NCI-H748 treated with DMSO at 0.1 percent for 48 hours (cell line): ENCODE data around the gene ARHGAP4.

Source experiments
- DNase-seq: peaks from one replicate; lab custom pipeline; 2025; lab: John Stamatoyannopoulos, UW

Gene ARHGAP4

GRCh38 chrX:153866302-153867019 lies 59.6 kb downstream of the ARHGAP4 start:
- DNase-seq: no peak

- DNase-seq: no peak
Measured at GRCh38 chrX:153865685-153866084, 60.4 kb downstream of the ARHGAP4 start.

- DNase-seq: no peak
Measured at GRCh38 chrX:153865321-153865580, 60.8 kb downstream of the ARHGAP4 start.

GRCh38 chrX:153864561-153865320 lies 61.3 kb downstream of the ARHGAP4 start:
- DNase-seq: no peak

DNA sequence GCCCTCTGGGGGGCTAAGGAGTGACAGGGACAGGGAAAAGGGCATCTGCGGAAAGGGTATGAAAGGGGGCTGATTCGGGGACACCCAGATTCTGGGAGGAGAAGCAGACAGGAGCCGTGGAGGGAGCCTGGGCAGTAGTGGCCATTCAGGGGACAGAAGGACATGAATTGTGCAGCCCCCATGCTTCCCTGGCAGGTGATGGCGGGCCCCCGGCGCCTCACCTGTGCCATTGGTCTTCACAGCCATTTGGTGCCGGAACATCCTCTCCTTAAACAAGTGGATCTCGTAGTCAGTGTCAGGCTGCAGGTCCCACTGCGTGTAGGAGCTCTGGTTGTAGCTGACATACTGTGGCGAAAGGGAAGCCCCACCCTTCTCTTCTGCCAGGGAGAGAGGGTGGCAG lies 62.0 kb downstream of the ARHGAP4 start:
- no peak for DNase-seq

DNA sequence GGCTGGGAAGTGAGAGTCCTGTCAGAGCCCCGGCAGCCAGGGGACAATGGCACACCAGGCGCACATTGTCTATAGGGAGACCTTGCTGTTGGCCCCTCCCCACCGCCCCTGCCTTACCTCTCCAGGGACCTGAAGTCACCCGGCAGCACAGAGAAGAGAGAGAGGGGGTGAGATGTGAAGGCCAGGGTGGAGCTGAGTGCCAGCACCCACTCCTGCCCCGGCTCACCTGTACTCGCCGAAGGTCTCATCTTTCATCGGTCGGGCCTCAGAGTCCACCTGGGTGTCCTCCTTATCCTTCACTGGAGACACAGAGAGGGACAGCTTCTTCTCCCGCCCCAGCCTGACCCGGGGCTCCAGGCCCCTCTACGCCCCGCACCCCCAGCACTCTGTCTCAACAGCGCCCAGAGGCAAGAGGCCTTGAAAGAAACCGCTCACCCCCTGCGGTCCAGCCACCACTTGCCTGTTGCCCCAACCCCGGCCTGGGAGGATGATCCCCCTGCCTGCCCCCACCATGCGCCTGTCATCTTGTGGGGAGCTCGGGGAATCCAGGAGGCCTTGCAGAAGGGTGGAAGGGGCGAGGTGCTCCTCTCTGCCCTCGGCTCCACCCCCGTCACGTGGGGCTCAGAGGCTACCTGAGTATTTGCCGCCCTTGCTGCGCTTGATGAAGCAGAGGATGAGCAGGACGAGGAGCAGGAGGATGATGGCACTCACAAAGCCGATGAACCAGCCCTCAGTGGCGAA lies 62.6 kb downstream of the ARHGAP4 start:
- DNase-seq: no peak

DNA sequence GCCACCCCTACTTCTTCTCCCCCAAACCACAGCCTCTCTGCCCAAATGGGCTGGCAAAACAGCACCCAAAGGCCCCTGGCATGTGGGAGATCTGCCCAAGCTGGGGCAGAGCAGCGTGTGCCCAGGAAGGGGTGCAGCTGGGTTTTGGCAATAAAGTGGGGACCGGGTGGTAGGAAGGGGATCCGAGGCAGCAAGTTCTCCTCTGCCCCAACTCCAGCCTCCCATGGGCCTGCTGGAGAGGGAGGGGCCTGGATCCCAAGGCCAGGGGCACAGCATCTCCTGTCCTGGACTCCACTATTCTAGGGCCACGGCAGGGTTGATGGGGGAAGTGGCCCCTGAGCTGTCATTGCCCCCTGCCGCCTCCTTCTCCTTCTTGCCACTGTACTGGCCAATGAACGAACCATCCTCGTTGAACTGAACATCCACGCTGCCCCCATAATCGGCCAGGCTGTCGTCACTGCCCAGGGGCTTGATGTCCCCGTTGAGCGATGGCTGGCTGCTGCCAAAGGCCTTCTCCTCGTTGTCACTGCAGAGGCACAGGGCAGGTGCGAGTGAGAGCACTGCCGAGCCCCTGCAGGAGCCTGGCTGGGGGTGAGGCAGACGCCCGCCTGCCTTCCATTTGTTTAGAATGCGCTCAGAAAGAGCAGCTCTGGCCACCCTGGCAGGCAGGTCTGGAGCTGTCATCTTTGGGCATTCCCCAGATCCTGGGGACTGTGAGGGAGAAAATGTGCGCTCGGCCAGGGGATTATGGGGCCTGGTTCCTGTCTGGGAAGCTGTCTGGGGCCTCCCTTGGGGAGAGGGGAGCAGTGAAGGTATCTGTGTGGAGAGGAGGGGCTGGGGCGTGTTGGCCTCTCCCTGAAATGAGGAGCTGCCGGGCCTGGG lies 63.5 kb downstream of the ARHGAP4 start:
- DNase-seq: no peak

GRCh38 chrX:153861733-153862310 lies 64.2 kb downstream of the ARHGAP4 start:
- DNase-seq: no peak

- no peak for DNase-seq
Measured at GRCh38 chrX:153861151-153861550, 64.9 kb downstream of the ARHGAP4 start.
